OCI-LY1 (cell line): ENCODE results near the gene PACSIN2.

Source experiments
- H2AFZ ChIP-seq: fragments of 200-600 bp; sonication (generic), shearing (Covaris generic); 2 replicates; pipeline ENCODE4 v1.6.0; 2014; ENCODE audit warnings: antibody characterized with exemption, mild to moderate bottlenecking, low read length
- H3F3A ChIP-seq: fragments of 200-600 bp; sonication (generic), shearing (Covaris generic); 2 replicates; pipeline ENCODE4 v1.6.0; 2014; ENCODE audit warnings: mild to moderate bottlenecking, antibody characterized with exemption, low read length, moderate library complexity; ENCODE audit not compliant: insufficient read depth
- H3K27ac ChIP-seq: fragments of 200-600 bp; sonication (generic); 2 replicates; pipeline ENCODE4 v1.5.1; 2014; ENCODE audit warnings: low read length, mixed run types, mild to moderate bottlenecking, low read depth; ENCODE audit not compliant: poor library complexity, severe bottlenecking
- H3K27me3 ChIP-seq: fragments of 200-600 bp; sonication (generic); 2 replicates; pipeline ENCODE4 v1.6.0; 2014; ENCODE audit warnings: antibody characterized with exemption, mild to moderate bottlenecking, low read length, moderate library complexity; ENCODE audit not compliant: insufficient read depth
- H3K36me3 ChIP-seq: fragments of 200-600 bp; sonication (generic); 2 replicates; pipeline ENCODE4 v1.6.1; 2014; ENCODE audit warnings: mild to moderate bottlenecking, antibody characterized with exemption, low read length, moderate library complexity, mixed read lengths; ENCODE audit not compliant: insufficient read depth
- H3K4me1 ChIP-seq: fragments of 200-600 bp; sonication (generic); 2 replicates; pipeline ENCODE4 v1.5.1; 2014; ENCODE audit warnings: mild to moderate bottlenecking, low read length, moderate library complexity; ENCODE audit not compliant: insufficient read depth, severe bottlenecking
- H3K4me2 ChIP-seq: fragments of 200-600 bp; sonication (generic), shearing (Covaris generic); 2 replicates; pipeline ENCODE4 v1.6.1; 2014; ENCODE audit warnings: low read length
- H3K4me3 ChIP-seq: fragments of 200-600 bp; sonication (generic); 2 replicates; pipeline ENCODE4 v1.5.1; 2014; ENCODE audit warnings: low read length, low read depth, mild to moderate bottlenecking, mixed read lengths; ENCODE audit not compliant: poor library complexity, severe bottlenecking
- H3K79me2 ChIP-seq: fragments of 200-600 bp; shearing (Covaris generic); 2 replicates; pipeline ENCODE4 v1.6.1; 2016; ENCODE audit warnings: mixed run types, low read length, mixed read lengths; ENCODE audit not compliant: insufficient read depth
- H3K9ac ChIP-seq: fragments of 200-600 bp; sonication (generic), shearing (Covaris generic); 2 replicates; pipeline ENCODE4 v1.6.1; 2014; ENCODE audit warnings: mild to moderate bottlenecking, low read length, mixed read lengths
- H3K9me2 ChIP-seq: fragments of 200-600 bp; sonication (generic), shearing (Covaris generic); 2 replicates; pipeline ENCODE4 v1.6.1; 2014; ENCODE audit warnings: low read depth, mild to moderate bottlenecking, low read length, mixed read lengths
- H3K9me3 ChIP-seq: fragments of 200-600 bp; shearing (Covaris generic); 2 replicates; pipeline ENCODE4 v1.6.1; 2014; ENCODE audit warnings: low read length, mixed read lengths
- H4K20me1 ChIP-seq: fragments of 200-600 bp; sonication (generic), shearing (Covaris generic); 2 replicates; pipeline ENCODE4 v1.6.0; 2016; ENCODE audit warnings: mild to moderate bottlenecking, low read length; ENCODE audit not compliant: insufficient read depth
- EZH2 ChIP-seq: fragments of 200-600 bp; sonication (generic), shearing (Covaris generic); IDR thresholded peaks from 2 replicates; pipeline ENCODE4 v1.8.0; 2017; ENCODE audit warnings: borderline replicate concordance, mixed run types, mild to moderate bottlenecking, antibody characterized with exemption, low read length, moderate library complexity, mixed read lengths
- TF ChIP-seq, protein P1 (sequence below): fragments of 200-600 bp; sonication (generic), shearing (Covaris generic); IDR thresholded peaks from 2 replicates; pipeline ENCODE4 v1.5.1; 2017; ENCODE audit warnings: mild to moderate bottlenecking, antibody characterized with exemption, low read length, moderate library complexity, mixed read lengths

Gene PACSIN2

DNA sequence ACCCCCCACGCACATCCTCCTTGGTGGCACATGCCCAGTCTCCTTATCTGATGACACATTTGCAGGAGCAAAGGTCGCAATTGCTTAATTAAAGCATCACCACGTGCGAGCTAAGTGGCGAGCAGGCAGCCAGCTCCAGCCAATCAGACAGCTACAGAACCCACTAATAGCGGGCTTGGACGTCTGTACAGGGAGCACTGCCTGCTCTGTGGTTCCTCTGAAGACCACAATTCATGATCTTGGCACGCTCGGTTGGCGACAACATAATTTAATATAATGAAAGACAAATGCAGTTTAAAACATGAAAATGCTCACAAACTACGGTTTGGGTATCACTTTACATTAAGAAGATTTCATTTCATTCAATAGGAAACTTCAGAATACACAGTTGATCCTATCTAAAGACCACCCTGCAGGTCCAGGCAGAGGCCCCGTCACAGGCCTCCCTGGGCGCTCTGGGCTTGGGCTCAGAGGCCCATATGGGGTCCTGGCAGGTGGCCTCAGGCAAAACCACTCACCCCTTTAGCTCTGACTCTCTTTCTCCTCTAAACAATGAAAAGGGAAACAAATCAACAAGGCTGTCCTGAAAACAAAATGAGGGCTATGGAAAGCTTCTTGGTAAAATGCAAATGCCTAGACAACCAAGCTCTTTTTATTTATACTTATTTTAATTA is 10.4 kb downstream of the PACSIN2 start:
- Histone ChIP-seq H3K27ac (no peak overlapping the region), H3K27me3 (no peaks in the 10 kb centered on the region), H3K36me3 (no peaks in the 10 kb centered on the region), H3K4me3 (no peak overlapping the region), H3K9ac (no peak overlapping the region), H3K9me2 (no peaks in the 10 kb centered on the region), H3K4me1 (no peaks in the 10 kb centered on the region), H2AFZ (no peak overlapping the region), H3K9me3 (no peaks in the 10 kb centered on the region), H3F3A (no peaks in the 10 kb centered on the region), H3K79me2 (no peaks in the 10 kb centered on the region), H4K20me1 (no peaks in the 10 kb centered on the region), H3K4me2 (no peak overlapping the region)
- no peak for TF ChIP-seq EZH2
- TF ChIP-seq, protein P1, sequence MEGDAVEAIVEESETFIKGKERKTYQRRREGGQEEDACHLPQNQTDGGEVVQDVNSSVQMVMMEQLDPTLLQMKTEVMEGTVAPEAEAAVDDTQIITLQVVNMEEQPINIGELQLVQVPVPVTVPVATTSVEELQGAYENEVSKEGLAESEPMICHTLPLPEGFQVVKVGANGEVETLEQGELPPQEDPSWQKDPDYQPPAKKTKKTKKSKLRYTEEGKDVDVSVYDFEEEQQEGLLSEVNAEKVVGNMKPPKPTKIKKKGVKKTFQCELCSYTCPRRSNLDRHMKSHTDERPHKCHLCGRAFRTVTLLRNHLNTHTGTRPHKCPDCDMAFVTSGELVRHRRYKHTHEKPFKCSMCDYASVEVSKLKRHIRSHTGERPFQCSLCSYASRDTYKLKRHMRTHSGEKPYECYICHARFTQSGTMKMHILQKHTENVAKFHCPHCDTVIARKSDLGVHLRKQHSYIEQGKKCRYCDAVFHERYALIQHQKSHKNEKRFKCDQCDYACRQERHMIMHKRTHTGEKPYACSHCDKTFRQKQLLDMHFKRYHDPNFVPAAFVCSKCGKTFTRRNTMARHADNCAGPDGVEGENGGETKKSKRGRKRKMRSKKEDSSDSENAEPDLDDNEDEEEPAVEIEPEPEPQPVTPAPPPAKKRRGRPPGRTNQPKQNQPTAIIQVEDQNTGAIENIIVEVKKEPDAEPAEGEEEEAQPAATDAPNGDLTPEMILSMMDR, result no peak

DNA sequence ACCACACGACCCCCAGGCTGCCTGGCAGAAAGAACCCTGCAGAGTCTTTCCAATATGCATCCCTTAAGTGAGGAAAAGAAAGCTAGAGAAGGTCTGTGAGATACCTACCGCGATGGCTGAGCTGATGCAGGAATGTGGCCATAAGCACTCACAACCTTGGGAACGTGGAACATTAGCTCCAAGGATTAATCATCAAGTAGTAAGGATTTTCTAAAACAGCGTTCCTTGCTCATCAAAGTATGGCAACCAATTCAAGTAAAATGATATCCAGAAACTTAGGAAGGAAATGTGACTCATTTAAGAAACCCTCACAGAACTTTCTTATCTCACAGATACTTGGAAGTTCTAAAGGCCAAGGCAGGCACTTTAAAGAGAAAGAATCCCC is 12.8 kb downstream of the PACSIN2 start:
- no peak overlapping the region for H3K4me3 ChIP-seq
- no peaks in the 10 kb centered on the region for H3K79me2 ChIP-seq
- no peaks in the 10 kb centered on the region for H3K9me3 ChIP-seq
- no peak for TF ChIP-seq EZH2
- TF ChIP-seq, protein P1, result no peak
- no peak overlapping the region for H3K4me2 ChIP-seq
- no peaks in the 10 kb centered on the region for H3K36me3 ChIP-seq
- no peaks in the 10 kb centered on the region for H3F3A ChIP-seq
- H4K20me1 ChIP-seq, result no peaks in the 10 kb centered on the region
- H2AFZ ChIP-seq, result no peak overlapping the region
- H3K27ac ChIP-seq, result no peak overlapping the region
- H3K4me1 ChIP-seq, result no peaks in the 10 kb centered on the region
- H3K9ac ChIP-seq, result no peak overlapping the region
- no peaks in the 10 kb centered on the region for H3K9me2 ChIP-seq
- no peaks in the 10 kb centered on the region for H3K27me3 ChIP-seq

DNA sequence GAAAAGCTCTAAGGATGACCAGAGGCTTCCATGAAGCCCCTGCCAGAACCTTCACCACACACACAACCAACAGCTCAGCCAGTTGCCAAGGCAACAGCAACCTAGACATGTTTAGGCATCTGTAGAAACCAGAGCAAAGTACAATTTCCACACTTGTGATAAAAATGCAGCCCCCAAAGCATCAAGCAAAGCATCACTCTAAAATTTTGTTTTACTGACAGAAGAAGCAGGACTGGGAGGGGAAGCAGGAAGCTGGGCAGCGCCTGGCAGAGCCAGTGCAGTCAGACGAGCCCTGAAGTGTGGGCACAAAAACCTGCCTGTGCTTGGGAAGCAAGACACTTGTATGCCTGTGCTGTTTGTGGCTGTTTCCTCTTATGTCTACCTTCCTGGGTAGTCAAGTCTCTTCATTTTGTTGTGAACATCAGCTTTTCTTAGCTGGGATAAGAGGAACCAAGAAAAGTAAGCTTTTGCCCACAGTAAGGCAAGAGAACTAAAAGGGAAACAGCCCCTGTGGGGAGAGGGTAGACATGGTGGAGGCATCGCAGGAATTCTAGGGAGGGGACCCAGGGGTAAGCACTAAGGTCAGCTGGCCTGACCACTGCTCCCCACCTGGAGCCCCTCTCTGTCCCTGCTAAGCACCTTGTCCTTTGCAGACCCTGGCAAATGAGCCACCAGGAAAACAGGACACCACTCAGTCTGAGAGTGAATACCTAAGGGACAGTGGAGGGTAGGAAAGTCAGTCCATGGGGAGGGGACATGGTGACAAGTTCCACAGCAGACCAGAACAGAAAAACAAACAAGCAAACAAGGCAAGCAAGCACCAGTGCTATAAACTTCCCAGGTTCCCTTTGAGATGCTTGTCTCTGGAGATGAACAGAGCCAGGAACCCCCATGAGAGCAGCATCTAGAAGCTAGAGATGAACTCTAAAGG is 13.4 kb downstream of the PACSIN2 start:
- no peaks in the 10 kb centered on the region for H3K4me1 ChIP-seq

More for the DNA sequence above, 13.4 kb downstream of the PACSIN2 start:
- Histone ChIP-seq H3K27ac (no peak overlapping the region), H3K36me3 (no peaks in the 10 kb centered on the region), H4K20me1 (no peaks in the 10 kb centered on the region), H3K79me2 (no peaks in the 10 kb centered on the region), H3K4me2 (no peak overlapping the region), H3K27me3 (no peaks in the 10 kb centered on the region), H2AFZ (no peak overlapping the region), H3K4me3 (no peak overlapping the region), H3K9me3 (no peaks in the 10 kb centered on the region), H3K9ac (no peak overlapping the region), H3K9me2 (no peaks in the 10 kb centered on the region), H3F3A (no peaks in the 10 kb centered on the region)
- TF ChIP-seq EZH2, result no peak
- TF ChIP-seq, protein P1, result no peak
